GM23248 (cell line): ENCODE measurements around the gene NPC1.

Experiments used
- EZH2 ChIP-seq: fragments of 200-600 bp; sonication (generic); IDR thresholded peaks from 2 replicates; pipeline ENCODE4 v1.6.1; 2018; ENCODE audit warnings: antibody characterized with exemption, mild to moderate bottlenecking; ENCODE audit not compliant: insufficient read depth, poor library complexity, severe bottlenecking
- EZH2phosphoT487 ChIP-seq: fragments of 200-600 bp; sonication (generic); IDR thresholded peaks from 2 replicates; pipeline ENCODE4 v1.6.1; 2018; ENCODE audit warnings: antibody characterized with exemption, moderate library complexity, mild to moderate bottlenecking, low read depth; ENCODE audit not compliant: insufficient read depth

DNA sequence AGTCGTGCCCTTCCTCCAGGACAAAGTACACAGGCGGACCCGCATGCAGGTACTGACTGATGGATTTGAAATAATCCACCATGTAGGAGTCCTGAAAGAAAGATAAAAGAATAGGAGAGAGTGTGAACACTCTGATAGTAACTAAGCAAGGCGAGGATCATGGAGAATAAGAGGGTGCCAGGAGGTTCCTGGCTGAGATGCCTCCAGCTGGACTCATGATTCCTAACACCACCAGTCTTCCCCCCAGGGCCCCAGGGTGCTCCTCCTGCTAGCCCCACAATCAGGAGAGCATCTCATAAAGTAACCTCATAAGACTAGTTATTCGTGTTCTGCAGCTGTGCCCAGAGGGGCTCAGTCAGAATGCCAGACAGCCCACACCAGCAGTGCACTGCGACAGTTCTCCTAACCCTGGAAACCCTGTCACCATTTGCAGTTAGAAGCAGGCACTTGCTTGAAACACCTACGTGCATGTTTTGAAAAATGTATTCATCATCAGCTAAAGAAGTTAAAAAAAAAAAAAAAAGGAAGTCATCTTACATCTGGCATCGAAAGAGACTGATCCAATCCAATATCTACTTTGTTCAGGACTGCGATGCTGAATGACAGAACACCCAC, 46.3 kb downstream of the NPC1 start:
- TF ChIP-seq EZH2 (no peak), EZH2phosphoT487 (no peak)
